COLO829 (cell line): ENCODE results near the gene PPP2R5A.
"Not testable (repeated sequence)": the region's sequence is repeated elsewhere in the genome, so short reads cannot be mapped to it uniquely, and the experiment has no call there.

Experiments used
- DNase-seq: peaks from one replicate; pipeline ENCODE4 v3.0.0; 2012; ENCODE audit warnings: low spot score

Gene PPP2R5A

DNA sequence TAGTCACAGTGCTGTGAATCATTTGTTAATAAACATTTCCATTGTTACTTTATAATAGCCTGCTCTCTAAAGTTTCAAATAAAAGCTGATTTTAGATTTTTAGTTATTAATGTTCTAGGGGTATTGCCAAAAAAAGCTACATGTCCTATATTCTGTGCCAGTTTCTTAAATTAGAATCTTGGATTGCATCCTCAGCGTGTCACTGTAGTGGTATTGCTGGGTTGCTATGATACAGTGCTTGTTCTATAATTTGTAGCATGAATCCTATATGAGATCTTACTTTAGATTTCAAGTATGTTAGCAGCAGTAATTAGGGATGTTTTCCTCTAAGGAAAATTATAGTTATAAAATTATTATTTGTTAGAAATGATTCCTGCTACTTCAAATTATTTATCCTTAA is 16.4 kb downstream of the PPP2R5A start:
- DNase-seq: no peak

DNA sequence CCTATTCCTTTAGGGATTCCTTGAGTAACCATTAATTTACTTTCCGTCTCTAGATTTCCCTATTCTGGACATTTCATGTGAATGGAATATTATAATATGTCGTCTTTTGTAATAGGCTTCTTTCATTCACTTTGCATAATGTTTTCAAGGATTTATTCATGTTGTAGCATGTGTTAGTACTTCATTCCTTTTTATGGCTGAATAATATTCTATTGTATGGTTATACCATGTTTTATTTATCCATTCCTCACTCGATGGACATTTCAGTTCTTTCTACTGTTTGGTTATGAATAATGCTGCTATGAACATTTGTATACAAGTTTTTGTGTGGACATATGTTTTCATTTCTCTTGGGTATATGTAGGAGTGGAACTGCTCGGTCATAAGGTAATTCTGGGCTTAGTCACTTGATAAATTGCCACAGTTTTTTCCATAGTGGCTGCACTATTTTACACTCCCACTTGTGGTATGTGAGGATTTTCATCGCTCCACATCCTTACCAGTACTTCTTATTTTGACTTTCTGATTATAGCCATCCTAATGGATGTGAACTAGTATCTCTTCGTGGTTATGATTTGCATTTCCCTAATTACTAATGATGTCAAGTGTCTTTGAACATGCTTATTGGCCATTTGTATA is 17.7 kb downstream of the PPP2R5A start:
- no peak for DNase-seq

GRCh38 chr1:212305342-212305741 is 20.1 kb downstream of the PPP2R5A start:
- no peak for DNase-seq

- DNase-seq: not testable (repeated sequence)
These were observed 20.8 kb downstream of the PPP2R5A start for GRCh38 chr1:212305984-212306452.

GRCh38 chr1:212309967-212310366 is 24.8 kb downstream of the PPP2R5A start:
- no peak for DNase-seq

DNA sequence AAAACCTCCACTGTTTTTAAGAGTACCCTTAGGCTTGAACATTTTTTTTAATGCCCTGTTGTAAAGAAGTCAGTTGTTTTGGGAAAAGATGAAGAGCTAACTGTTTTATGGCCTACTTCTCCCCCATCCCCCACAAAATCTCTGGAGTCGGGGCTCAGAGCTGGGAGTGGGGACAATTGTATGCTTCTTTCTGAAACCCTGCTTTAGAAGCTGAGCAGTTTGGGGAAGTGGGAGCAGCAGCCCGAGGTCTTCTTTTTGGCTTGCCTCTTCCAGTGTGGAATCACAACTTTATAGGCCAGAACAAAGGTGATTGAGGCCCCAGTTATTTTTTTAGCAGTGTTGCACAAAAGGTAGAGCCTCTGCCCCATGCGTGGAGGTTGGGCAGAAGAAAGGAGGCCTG is 25.2 kb downstream of the PPP2R5A start:
- no peak for DNase-seq

GRCh38 chr1:212311836-212312497 is 26.8 kb downstream of the PPP2R5A start:
- no peak for DNase-seq

DNA sequence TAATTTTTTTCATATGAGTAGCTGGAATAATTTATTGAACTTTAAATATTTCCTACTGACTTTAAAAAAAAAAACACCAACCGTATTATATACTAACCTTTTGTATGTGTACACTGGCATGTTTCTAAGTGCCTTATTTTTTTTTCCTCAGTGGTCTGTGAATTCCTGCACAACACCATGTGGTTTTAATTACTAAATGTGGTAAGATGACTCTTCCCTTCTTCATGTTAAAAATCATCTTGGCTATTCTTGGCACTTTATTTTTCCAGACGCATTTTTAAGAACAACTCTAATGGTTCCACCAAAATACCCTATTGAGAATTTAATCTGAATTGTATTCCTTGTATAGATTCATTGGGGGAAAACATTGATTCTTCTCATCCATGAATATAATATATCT is 28.4 kb downstream of the PPP2R5A start:
- DNase-seq: no peak

GRCh38 chr1:212315184-212315583 is 30.0 kb downstream of the PPP2R5A start:
- no peak for DNase-seq

GRCh38 chr1:212315907-212316306 is 30.7 kb downstream of the PPP2R5A start:
- no peak for DNase-seq

GRCh38 chr1:212317916-212318315 is 32.7 kb downstream of the PPP2R5A start:
- DNase-seq: no peak

- DNase-seq: not testable (repeated sequence)
These were observed 35.8 kb downstream of the PPP2R5A start for GRCh38 chr1:212321031-212321430.

DNA sequence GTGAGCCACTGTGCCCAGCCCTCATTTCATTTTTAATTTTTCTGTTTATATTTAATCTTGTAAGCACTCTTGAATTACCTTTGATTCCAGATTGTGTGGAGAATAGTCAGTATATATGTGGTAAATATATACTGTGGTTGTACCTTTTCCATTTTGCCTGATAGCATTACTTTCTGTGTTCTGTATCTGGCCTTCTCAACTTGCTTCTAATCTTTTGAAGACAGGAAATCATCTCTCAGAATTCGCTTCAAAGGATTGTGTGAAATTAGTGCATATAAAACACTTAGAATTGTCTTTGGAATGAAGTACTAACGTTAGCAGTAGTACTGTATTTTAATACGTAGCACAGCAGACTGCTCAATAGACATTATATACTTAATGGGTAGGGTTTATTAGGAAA is 37.9 kb downstream of the PPP2R5A start:
- DNase-seq: no peak

DNA sequence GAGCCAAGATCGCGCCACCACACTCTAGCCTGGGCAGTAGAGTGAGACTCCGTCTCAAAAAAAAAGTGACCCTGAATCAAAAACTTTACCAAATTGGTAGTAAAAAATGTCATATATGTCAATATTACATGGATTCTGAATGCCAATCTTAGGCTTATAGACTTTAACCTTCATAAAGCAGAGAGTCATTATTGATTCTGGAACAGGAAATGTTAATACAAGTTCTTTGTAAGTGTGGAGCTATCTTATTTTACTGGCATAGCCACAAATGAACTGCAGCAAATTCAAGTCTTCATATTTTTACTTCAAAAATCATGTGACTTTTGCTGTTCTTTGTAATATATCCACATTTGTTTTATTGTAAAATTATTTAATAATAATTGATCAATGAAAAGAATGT is 41.3 kb downstream of the PPP2R5A start:
- no peak for DNase-seq

DNA sequence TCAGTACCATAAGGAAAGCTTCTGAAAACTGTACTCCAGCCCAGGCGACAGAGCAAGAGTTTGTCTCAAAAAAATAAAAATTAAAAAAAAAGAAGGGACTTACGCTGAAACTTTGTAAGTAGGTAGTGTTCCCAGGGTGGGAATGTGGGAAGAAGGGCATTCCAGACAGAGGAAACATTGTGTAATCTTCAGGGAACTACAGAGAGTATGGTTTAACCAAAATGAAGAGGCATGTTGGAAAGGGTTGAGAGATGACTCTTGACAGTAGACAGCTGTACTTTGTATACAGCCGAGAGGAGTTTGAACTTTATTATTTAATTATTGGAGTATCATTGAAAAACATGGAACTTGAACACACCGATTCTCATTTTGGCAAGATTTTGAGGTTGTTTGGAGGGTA is 43.0 kb downstream of the PPP2R5A start:
- DNase-seq: peak; percentile 14

DNA sequence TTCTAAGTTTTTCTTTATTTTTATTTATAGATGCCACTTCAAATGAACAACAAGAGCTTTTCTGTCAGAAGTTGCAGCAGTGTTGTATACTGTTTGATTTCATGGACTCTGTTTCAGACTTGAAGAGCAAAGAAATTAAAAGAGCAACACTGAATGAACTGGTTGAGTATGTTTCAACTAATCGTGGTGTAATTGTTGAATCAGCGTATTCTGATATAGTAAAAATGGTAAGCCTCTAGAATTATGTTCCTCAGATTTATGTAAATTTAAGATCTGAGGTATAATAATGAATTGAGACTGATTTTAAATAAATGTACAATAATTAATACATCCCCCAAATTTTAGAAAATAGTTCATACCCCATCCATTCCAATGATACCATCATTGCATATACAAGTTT is 43.9 kb downstream of the PPP2R5A start:
- no peak for DNase-seq

DNA sequence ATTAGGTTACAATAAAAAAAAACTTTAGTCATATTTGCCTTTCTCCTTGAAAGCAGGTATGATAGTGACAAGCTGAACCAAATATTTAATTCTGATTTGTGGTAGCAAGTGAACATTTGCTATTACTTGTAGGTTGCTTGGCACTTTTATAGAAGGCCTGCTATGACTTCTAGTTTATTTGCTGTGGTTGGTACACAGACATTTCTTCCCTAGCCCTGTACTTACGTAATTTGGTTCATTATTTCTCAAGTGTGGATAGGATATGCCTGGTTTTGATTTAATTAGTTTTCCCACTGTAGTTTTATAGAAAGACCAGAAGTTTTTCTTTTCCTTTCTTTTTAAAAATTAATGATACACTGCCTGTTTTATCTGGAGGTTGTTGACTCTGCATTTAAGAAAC is 55.9 kb downstream of the PPP2R5A start:
- DNase-seq: no peak

DNA sequence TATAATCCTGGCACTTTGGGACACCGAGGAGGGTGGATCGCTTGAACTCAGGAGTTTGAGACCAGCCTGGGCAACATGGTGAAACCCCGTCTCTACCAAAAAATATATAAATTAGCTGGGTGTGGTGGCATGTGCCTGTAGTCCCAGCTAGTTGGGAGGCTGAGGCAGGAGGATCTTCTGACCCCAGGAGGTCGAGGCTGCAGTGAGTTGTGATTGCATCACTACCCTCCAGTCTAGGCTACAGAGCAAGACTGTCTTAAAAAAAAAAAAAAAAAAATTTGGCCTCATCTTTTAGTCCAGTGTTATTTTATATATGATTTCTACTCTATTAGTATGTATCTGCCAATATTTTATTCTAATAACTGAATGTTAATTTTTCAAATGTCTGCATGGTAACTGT is 59.7 kb downstream of the PPP2R5A start:
- no peak for DNase-seq

GRCh38 chr1:212346601-212347000 is 61.4 kb downstream of the PPP2R5A start:
- DNase-seq: no peak

- DNase-seq: no peak
These were observed 66.6 kb downstream of the PPP2R5A start for GRCh38 chr1:212351588-212352362.

GRCh38 chr1:212353181-212353580 is 68.0 kb downstream of the PPP2R5A start:
- DNase-seq: no peak

GRCh38 chr1:212354464-212354863 is 69.3 kb downstream of the PPP2R5A start:
- DNase-seq: no peak
